HCT116 (cell line): ENCODE data around the gene FBXO40.

Experiments used
- ATF3 ChIP-seq: IDR thresholded peaks from 2 replicates; pipeline ENCODE4 v1.6.1; 2012
- CEBPB ChIP-seq: IDR thresholded peaks from 2 replicates; pipeline ENCODE4 v1.6.1; 2012; ENCODE audit warnings: low read depth
- CTCF ChIP-seq, 3 experiments: fragments of 200-600 bp in 1 of 3; sonication (generic) in 1 of 3; IDR thresholded peaks in 2 of 3; conservative IDR thresholded peaks in 1 of 3; 2 replicates each; pipeline ENCODE4 v1.5.1; 2012 to 2017; ENCODE audit warnings: low read depth in 2 of 3, low read length in 2 of 3, antibody characterized with exemption in 1 of 3, borderline replicate concordance in 1 of 3, control low read depth in 1 of 3, mild to moderate bottlenecking in 1 of 3, mixed read lengths in 1 of 3, mixed run types in 1 of 3, moderate library complexity in 1 of 3; ENCODE audit not compliant: insufficient read depth in 1 of 3
- EZH2 ChIP-seq: fragments of 200-600 bp; sonication (generic); IDR thresholded peaks from 2 replicates; pipeline ENCODE4 v1.6.1; 2017; ENCODE audit warnings: antibody characterized with exemption, mixed run types
- FOSL1 ChIP-seq: IDR thresholded peaks from 2 replicates; pipeline ENCODE4 v1.6.1; 2012; ENCODE audit warnings: low read depth
- JUND ChIP-seq: IDR thresholded peaks from 2 replicates; pipeline ENCODE4 v1.6.1; 2012
- MAX ChIP-seq: IDR thresholded peaks from 2 replicates; pipeline ENCODE4 v1.6.1; 2012
- POLR2A ChIP-seq: IDR thresholded peaks from 2 replicates; pipeline ENCODE4 v1.7.0; 2011; ENCODE audit warnings: borderline replicate concordance; ENCODE audit not compliant: insufficient read depth, insufficient read length; ENCODE audit errors: extremely low read depth
- POLR2AphosphoS5 ChIP-seq: IDR thresholded peaks from 2 replicates; pipeline ENCODE4 v1.6.1; 2011; ENCODE audit warnings: mild to moderate bottlenecking, low read depth, low read length, moderate library complexity
- SRF ChIP-seq: IDR thresholded peaks from 2 replicates; pipeline ENCODE4 v1.6.1; 2012; ENCODE audit warnings: low read depth
- YY1 ChIP-seq: IDR thresholded peaks from 2 replicates; pipeline ENCODE4 v1.6.1; 2011; ENCODE audit warnings: low read length, low read depth, moderate library complexity, mild to moderate bottlenecking; ENCODE audit not compliant: insufficient replicate concordance; ENCODE audit errors: extremely low read depth

GRCh38 chr3:121594850-121595249 is 1.7 kb downstream of the FBXO40 start:
- no peak for TF ChIP-seq CEBPB
- TF ChIP-seq CTCF (IDR thresholded peaks at IDR 0.05 in 2 of 3, conservative IDR thresholded peaks at IDR 0.05 in 1 of 3; ENCODE audit: borderline replicate concordance in 1 of 3, insufficient read depth in 1 of 3, low read depth in 2 of 3, low read length in 2 of 3), result no peak
- TF ChIP-seq EZH2, result no peak
- no peak for TF ChIP-seq SRF
- no peak for TF ChIP-seq FOSL1
- no peak for TF ChIP-seq MAX
- no peak for TF ChIP-seq POLR2AphosphoS5
- TF ChIP-seq ATF3, result no peak
- TF ChIP-seq POLR2A, result no peak
- no peak for TF ChIP-seq YY1
- TF ChIP-seq JUND, result no peak
